Measurements from ENCODE around the gene MYL11. TPM values are rescaled to one million over a fixed set of nuclear protein-coding genes. Genes with fewer than 3 reads are reported as not detected.

MYL11 gene
- 0.17 to 0.64 TPM (median 0.42 TPM) in 3 of 5 replicates, not detected in the others for total RNA-seq (2022; extraction: Qiagen RNA extraction; ENCODE audit: low read depth)

DNA sequence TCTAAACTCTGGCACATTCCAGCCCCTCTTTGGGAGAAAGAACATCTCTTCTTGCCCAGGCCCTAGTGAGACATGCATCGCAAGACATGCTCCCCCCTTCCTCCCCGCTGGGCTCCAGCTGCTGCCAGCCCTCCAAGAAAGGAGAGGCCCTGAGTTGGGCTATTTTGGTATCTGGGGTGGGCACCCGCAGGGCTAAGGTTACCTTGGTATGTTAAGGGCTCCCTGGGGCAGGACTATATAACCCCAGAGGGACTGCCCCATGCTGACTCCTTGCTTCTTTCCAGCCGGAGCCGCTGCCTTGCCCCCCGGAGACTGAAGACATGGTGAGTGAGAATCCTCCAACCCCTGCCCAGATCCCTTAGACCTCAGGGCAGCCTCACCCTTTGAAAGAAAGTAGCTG lies at the start of gene MYL11:
TSS of gene MYL11 (plus strand) at position 265 of the 400 bp plus-strand sequence. CDS start at position 321, 56 bp downstream.

GRCh38 chr16:30355144-30355953 lies 19.3 kb upstream of the MYL11 start, which contains the start of gene CD2BP2:
Gene CD2BP2, minus strand, starts transcription at chr16:30355308. Its CDS starts 627 bp downstream, at chr16:30354681.

GRCh38 chr16:30370456-30371247 lies 4.0 kb upstream of the MYL11 start, which contains the start of gene TBC1D10B:
Gene TBC1D10B, minus strand, starts transcription at chr16:30370494. Its CDS starts 311 bp downstream, at chr16:30370183.

GRCh38 chr16:30382111-30382881 lies 7.7 kb downstream of the MYL11 start, which contains the start of gene SEPTIN1:
Gene SEPTIN1, minus strand, starts transcription at chr16:30382561. Its CDS starts 19 bp downstream, at chr16:30382542.

DNA sequence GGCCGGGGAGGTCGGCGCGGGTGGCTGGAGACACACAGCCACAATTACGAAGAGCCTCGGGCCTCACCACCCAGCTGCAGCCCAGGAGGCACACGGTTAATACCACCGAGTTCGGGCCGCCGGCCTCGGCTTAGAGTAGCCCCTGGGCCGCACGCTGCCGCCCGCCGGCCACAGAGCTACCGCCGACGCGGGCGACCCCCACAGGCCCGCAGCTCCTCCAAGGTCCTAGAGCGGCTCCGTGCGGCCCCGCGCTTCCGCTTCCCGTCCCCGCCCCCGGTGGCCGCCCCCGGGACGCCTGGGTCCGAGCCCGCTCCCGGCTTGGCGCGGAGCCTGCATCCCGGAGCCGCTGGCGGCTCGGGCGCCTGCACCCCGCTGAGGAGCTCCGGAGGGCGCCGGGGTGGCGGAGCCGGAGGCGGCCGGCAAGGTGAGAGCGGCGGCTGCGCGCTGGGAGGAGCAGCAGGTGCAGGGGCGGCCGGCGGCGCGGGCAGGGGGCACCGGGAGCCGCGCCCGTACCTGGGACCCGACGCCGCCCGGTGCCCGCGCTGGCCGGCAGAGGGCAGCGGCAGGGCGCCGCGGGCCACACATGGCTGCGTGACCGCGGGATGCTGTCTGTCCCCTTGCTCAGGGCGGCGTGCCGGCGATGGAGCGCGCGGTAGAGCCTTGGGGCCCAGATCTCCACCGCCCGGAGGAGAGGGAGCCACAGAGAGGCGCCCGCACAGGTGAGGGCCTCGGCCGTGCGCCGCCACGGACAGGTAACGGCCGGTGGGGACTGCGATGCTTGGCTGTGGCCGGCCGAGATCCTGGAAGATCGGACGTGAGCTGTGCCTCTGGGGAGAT lies 20.8 kb downstream of the MYL11 start, which contains the start of gene ZNF48:
TSS of gene ZNF48 (plus strand) at position 266 of the 837 bp plus-strand sequence. CDS start at position 641, 375 bp downstream.

GRCh38 chr16:30407102-30407803 lies 32.7 kb downstream of the MYL11 start, which contains the start of gene ZNF771:
Gene ZNF771, plus strand, starts transcription at chr16:30407606. Its CDS starts 448 bp downstream, at chr16:30408054.

Other genes starting within 250 kb of the MYL11 start
- 2.6 to 6.0 TPM (median 3.1 TPM) in 5 replicates for gene CORO1A, start 191.2 kb upstream of the MYL11 start, total RNA-seq (2022; extraction: Qiagen RNA extraction; ENCODE audit: low read depth)
- 149 to 252 TPM (median 217 TPM) in 5 replicates for gene BOLA2B, start 181.1 kb upstream of the MYL11 start, total RNA-seq (2022; extraction: Qiagen RNA extraction; ENCODE audit: low read depth)
- 7.2 to 24.4 TPM (median 12.9 TPM) in 5 replicates for gene SLX1A, start 180.9 kb upstream of the MYL11 start, total RNA-seq (2022; extraction: Qiagen RNA extraction; ENCODE audit: low read depth)
- gene SULT1A3, start 175.5 kb upstream of the MYL11 start, total RNA-seq (2022; extraction: Qiagen RNA extraction; ENCODE audit: low read depth) = 4.2 to 10.3 TPM (median 8.6 TPM) in 5 replicates
- gene NPIPB13, start 126.3 kb upstream of the MYL11 start, total RNA-seq (2022; extraction: Qiagen RNA extraction; ENCODE audit: low read depth) = 2.2 to 2.9 TPM (median 2.5 TPM) in 5 replicates
- 59.6 to 69.1 TPM (median 68.3 TPM) in 5 replicates for gene CD2BP2, start 19.5 kb upstream of the MYL11 start, total RNA-seq (2022; extraction: Qiagen RNA extraction; ENCODE audit: low read depth)
- gene TBC1D10B, start 4.3 kb upstream of the MYL11 start, total RNA-seq (2022; extraction: Qiagen RNA extraction; ENCODE audit: low read depth) = 25.3 to 35.6 TPM (median 33.7 TPM) in 5 replicates
- 1.4 to 2.2 TPM (median 1.8 TPM) in 5 replicates for gene SEPTIN1, start 7.8 kb downstream of the MYL11 start, total RNA-seq (2022; extraction: Qiagen RNA extraction; ENCODE audit: low read depth)
- gene ZNF48, start 20.6 kb downstream of the MYL11 start, total RNA-seq (2022; extraction: Qiagen RNA extraction; ENCODE audit: low read depth) = 10.4 to 14.2 TPM (median 12.3 TPM) in 5 replicates
- gene ZNF771, start 32.8 kb downstream of the MYL11 start, total RNA-seq (2022; extraction: Qiagen RNA extraction; ENCODE audit: low read depth) = 2.8 to 6.4 TPM (median 5.7 TPM) in 5 replicates
- gene DCTPP1, start 55.2 kb downstream of the MYL11 start, total RNA-seq (2022; extraction: Qiagen RNA extraction; ENCODE audit: low read depth) = 105 to 146 TPM (median 134 TPM) in 5 replicates
- gene SEPHS2, start 71.1 kb downstream of the MYL11 start, total RNA-seq (2022; extraction: Qiagen RNA extraction; ENCODE audit: low read depth) = 51.5 to 56.6 TPM (median 52.3 TPM) in 5 replicates
- 0.08 to 0.22 TPM (median 0.10 TPM) in 3 of 5 replicates, not detected in the others for gene ITGAL, start 97.9 kb downstream of the MYL11 start, total RNA-seq (2022; extraction: Qiagen RNA extraction; ENCODE audit: low read depth)
- gene ZNF768, start 151.8 kb downstream of the MYL11 start, total RNA-seq (2022; extraction: Qiagen RNA extraction; ENCODE audit: low read depth) = 32.6 to 49.0 TPM (median 48.3 TPM) in 5 replicates
- 2.8 to 4.9 TPM (median 4.4 TPM) in 5 replicates for gene ZNF747, start 160.1 kb downstream of the MYL11 start, total RNA-seq (2022; extraction: Qiagen RNA extraction; ENCODE audit: low read depth)
- gene ZNF764, start 183.6 kb downstream of the MYL11 start, total RNA-seq (2022; extraction: Qiagen RNA extraction; ENCODE audit: low read depth) = 5.0 to 6.8 TPM (median 6.1 TPM) in 5 replicates
- 6.3 to 8.5 TPM (median 7.6 TPM) in 5 replicates for gene ZNF688, start 196.9 kb downstream of the MYL11 start, total RNA-seq (2022; extraction: Qiagen RNA extraction; ENCODE audit: low read depth)
- not detected in 5 replicates for gene ZNF785, start 210.9 kb downstream of the MYL11 start, total RNA-seq (2022; extraction: Qiagen RNA extraction; ENCODE audit: low read depth)
- gene ZNF689, start 235.6 kb downstream of the MYL11 start, total RNA-seq (2022; extraction: Qiagen RNA extraction; ENCODE audit: low read depth) = 7.6 to 10.3 TPM (median 9.2 TPM) in 5 replicates